KMS-11 (cell line): Measurements from ENCODE around the gene TBPL2.

Experiments used
- H2AFZ ChIP-seq: fragments of 200-600 bp; sonication (generic); 2 replicates; pipeline ENCODE4 v1.6.1; 2016; ENCODE audit warnings: antibody characterized with exemption, mixed run types, low read depth
- H3K27ac ChIP-seq: fragments of 200-600 bp; sonication (generic); 2 replicates; pipeline ENCODE4 v1.6.1; 2016; ENCODE audit warnings: mild to moderate bottlenecking, mixed run types
- H3K27me3 ChIP-seq: fragments of 200-600 bp; sonication (generic); 2 replicates; pipeline ENCODE4 v1.6.1; 2017; ENCODE audit warnings: mild to moderate bottlenecking, low read depth, mixed run types, moderate library complexity; ENCODE audit not compliant: insufficient read depth
- H3K36me3 ChIP-seq: fragments of 200-600 bp; sonication (generic); 2 replicates; pipeline ENCODE4 v1.6.1; 2017; ENCODE audit warnings: mild to moderate bottlenecking, mixed run types; ENCODE audit not compliant: insufficient read depth
- H3K4me1 ChIP-seq: fragments of 200-600 bp; sonication (generic); 2 replicates; pipeline ENCODE4 v1.6.1; 2016; ENCODE audit warnings: mild to moderate bottlenecking, low read depth, mixed run types; ENCODE audit not compliant: poor library complexity, severe bottlenecking
- H3K4me2 ChIP-seq: fragments of 200-600 bp; sonication (generic); 2 replicates; pipeline ENCODE4 v1.7.0; 2016; ENCODE audit warnings: mild to moderate bottlenecking, mixed run types
- H3K4me3 ChIP-seq: fragments of 200-600 bp; sonication (generic); IDR thresholded peaks from 2 replicates; pipeline ENCODE4 v1.6.1; 2017; ENCODE audit warnings: low read depth, low read length, mixed read lengths; ENCODE audit not compliant: insufficient read depth
- H3K79me2 ChIP-seq: fragments of 200-600 bp; sonication (generic); 2 replicates; pipeline ENCODE4 v1.6.1; 2016; ENCODE audit warnings: low read depth, mixed run types; ENCODE audit not compliant: insufficient read depth
- H3K9ac ChIP-seq: fragments of 200-600 bp; sonication (generic); 2 replicates; pipeline ENCODE4 v1.6.1; 2016; ENCODE audit warnings: mild to moderate bottlenecking, mixed run types
- H4K20me1 ChIP-seq: fragments of 200-600 bp; sonication (generic); 2 replicates; pipeline ENCODE4 v1.6.1; 2016; ENCODE audit warnings: mild to moderate bottlenecking, mixed run types; ENCODE audit not compliant: insufficient read depth
- CTCF ChIP-seq: fragments of 200-600 bp; sonication (generic); conservative IDR thresholded peaks from 2 replicates; pipeline ENCODE4 v1.6.1; 2017; ENCODE audit warnings: low read depth, mild to moderate bottlenecking, antibody characterized with exemption, low read length, moderate library complexity, mixed read lengths

The TBPL2 gene

GRCh38 chr14:55404173-55404854 lies 36.1 kb downstream of the TBPL2 start:
- Histone ChIP-seq H3K4me3 (no peak overlapping the region), H3K27ac (no peak overlapping the region), H3K4me2 (no peak overlapping the region), H2AFZ (no peak overlapping the region), H3K27me3 (no peaks in the 10 kb centered on the region), H3K36me3 (no peaks in the 10 kb centered on the region), H4K20me1 (no peaks in the 10 kb centered on the region), H3K4me1 (no peaks in the 10 kb centered on the region), H3K9ac (no peak overlapping the region), H3K79me2 (peaks cover 6% of the 10 kb centered on the region; the same call in 1 of the 2 replicates)
- TF ChIP-seq CTCF = no peak

DNA sequence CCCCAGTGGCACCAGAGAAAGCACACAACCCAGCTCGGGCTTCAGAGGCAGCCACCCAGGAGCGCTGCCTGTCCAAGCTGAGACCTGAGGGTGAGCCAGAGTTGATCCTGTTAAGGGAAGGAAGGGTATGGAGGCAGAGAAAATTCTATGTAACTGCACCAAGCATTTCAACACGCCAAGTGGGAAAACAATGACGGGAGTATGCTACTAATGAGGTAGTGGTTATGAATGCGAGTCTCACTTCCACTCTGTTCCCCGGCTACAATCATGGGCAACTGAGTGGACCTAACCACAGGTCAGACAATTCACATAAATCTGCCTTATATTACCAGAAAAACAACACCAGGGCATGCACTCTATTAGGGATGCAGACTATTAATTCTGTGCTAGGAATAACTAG lies 38.7 kb downstream of the TBPL2 start:
- no peaks in the 10 kb centered on the region for H4K20me1 ChIP-seq
- no peaks in the 10 kb centered on the region for H3K27me3 ChIP-seq
- H3K9ac ChIP-seq = no peak overlapping the region
- H3K27ac ChIP-seq = no peak overlapping the region
- 0 out of 2 replicates have a peak, but pooled peaks cover 6% of the 10 kb centered on the region for H3K79me2 ChIP-seq
- H3K4me2 ChIP-seq = no peak overlapping the region
- H3K4me3 ChIP-seq = no peak overlapping the region
- H3K36me3 ChIP-seq = no peaks in the 10 kb centered on the region
- no peak for TF ChIP-seq CTCF
- no peaks in the 10 kb centered on the region for H3K4me1 ChIP-seq
- no peak overlapping the region for H2AFZ ChIP-seq

GRCh38 chr14:55399852-55400251 lies 40.6 kb downstream of the TBPL2 start:
- 0 out of 2 replicates have a peak, but pooled peaks cover 6% of the 10 kb centered on the region for H3K79me2 ChIP-seq
- no peaks in the 10 kb centered on the region for H3K27me3 ChIP-seq
- no peaks in the 10 kb centered on the region for H3K4me1 ChIP-seq
- no peaks in the 10 kb centered on the region for H4K20me1 ChIP-seq
- no peak overlapping the region for H3K4me3 ChIP-seq
- H2AFZ ChIP-seq = no peak overlapping the region
- no peak overlapping the region for H3K4me2 ChIP-seq
- H3K27ac ChIP-seq = no peak overlapping the region
- H3K36me3 ChIP-seq = no peaks in the 10 kb centered on the region
- no peak overlapping the region for H3K9ac ChIP-seq
- TF ChIP-seq CTCF = no peak

DNA sequence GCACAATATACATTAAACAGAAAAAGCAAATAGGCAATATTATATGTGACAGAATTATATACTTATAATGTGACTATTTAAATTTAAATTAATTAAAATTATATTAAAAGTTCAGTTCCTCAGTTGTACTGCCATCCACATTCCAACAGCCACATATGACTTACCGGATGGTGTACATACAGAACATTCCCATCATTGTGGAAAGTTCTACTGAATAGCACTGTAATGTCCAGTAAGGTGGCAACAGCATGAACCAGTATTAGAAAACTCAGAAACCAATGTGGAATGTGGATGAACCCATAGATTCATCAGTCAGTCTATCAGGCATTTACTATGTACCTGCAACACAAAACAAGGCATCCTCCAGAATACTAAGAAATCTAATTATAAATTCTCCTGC lies 41.2 kb downstream of the TBPL2 start:
- no peak for TF ChIP-seq CTCF
- no peaks in the 10 kb centered on the region for H4K20me1 ChIP-seq
- no peak overlapping the region for H3K27ac ChIP-seq
- no peak overlapping the region for H3K4me2 ChIP-seq
- no peak overlapping the region for H3K4me3 ChIP-seq
- no peak overlapping the region for H3K9ac ChIP-seq
- no peaks in the 10 kb centered on the region for H3K27me3 ChIP-seq
- H3K4me1 ChIP-seq = no peaks in the 10 kb centered on the region
- no peaks in the 10 kb centered on the region for H3K36me3 ChIP-seq
- H2AFZ ChIP-seq = no peak overlapping the region
- H3K79me2 ChIP-seq = 0 out of 2 replicates have a peak, but pooled peaks cover 6% of the 10 kb centered on the region
